ENCODE results near the gene SULT1A1.

Gene SULT1A1

GRCh38 chr16:28555561-28555960 is 54.3 kb downstream of the SULT1A1 start:
- DNase-seq, result no peak

Measured in DMS79 treated with DMSO at 0.1 percent for 48 hours (cell line).